HFFc6 (cell line): ENCODE results near the gene LMNA. TPM values are rescaled to one million over a fixed set of nuclear protein-coding genes. Genes with fewer than 3 reads are reported as not detected.

ENCODE experiments used
- DNase-seq: peaks from one replicate; pipeline ENCODE4 v3.0.0-alpha.2; 2018
- H3K27ac Mint-ChIP-seq: 2 replicates; pipeline ENCODE4 v1.8.0; 2020; ENCODE audit warnings: mild to moderate bottlenecking, mixed read lengths
- H3K27me3 Mint-ChIP-seq: 2 replicates; pipeline ENCODE4 v1.8.0; 2021; ENCODE audit warnings: mild to moderate bottlenecking, moderate library complexity, mixed read lengths; ENCODE audit not compliant: insufficient read depth
- H3K36me3 Mint-ChIP-seq: 2 replicates; pipeline ENCODE4 v1.8.0; 2021; ENCODE audit warnings: low read depth, mixed read lengths
- H3K4me1 Mint-ChIP-seq: 2 replicates; pipeline ENCODE4 v1.8.0; 2020; ENCODE audit warnings: low read depth, mixed read lengths
- H3K4me3 Mint-ChIP-seq: 2 replicates; pipeline ENCODE4 v1.8.0; 2020; ENCODE audit warnings: mild to moderate bottlenecking, moderate library complexity, mixed read lengths
- H3K9me3 Mint-ChIP-seq: 2 replicates; pipeline ENCODE4 v1.8.0; 2020; ENCODE audit warnings: mild to moderate bottlenecking, mixed read lengths
- total RNA-seq, 6 experiments: library from RNA; stranded (reverse); fragmentation: NEBNext Ultra II Directional; extraction: Animal tissue kit (Norgen Biotek cat#: 25700); gene quantifications; 2 replicates in 1 of 6; 3 replicates in 5 of 6; pipeline ENCODE4 v1.2.3, GENCODE V29; 2021
- TF ChIP-seq, protein P1 (sequence below): fragments of 200-600 bp; sonication (generic); IDR thresholded peaks from 2 replicates; pipeline ENCODE4 v1.5.0; 2021; ENCODE audit warnings: antibody characterized with exemption, mild to moderate bottlenecking

The LMNA gene
- total RNA-seq, 6 experiments from 2014 or later = 1,238 to 1,664 (median 1,535) TPM

DNA sequence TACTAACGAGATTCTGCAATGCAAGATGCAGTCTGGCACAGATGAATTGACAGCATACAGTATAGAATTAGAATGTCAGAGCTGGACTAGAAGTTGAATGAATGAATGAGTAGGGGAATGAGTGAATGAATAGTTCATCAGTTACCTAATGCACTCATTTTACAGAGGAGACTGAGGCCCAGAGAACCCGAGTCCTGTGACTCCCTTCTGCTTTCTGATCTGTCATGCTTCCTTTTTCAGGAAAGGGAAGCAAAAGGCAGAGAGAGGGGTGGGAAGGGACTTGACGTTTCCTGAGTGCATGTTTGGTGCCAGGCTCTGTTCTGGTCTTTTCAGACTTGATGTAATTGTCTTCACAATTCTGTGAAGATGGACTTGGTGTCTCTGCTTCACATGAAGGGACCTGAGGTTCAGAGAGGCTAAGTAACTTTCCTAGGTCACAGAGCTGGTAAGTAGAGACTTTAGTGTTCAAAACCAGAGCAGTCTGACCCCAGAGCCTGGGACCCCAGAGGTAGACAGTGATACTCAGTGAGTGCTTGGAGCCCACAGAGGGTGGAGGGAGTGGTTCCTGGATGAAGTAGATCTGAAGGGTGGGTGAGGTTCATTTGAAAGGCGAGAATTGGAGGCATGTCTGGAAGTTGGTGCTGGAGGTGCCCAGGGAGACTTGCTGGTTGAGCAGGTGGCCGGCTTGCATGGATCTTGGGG, 24.2 kb upstream of the LMNA start:
- Mint-ChIP-seq H3K27me3 (peaks cover 3% of the 10 kb centered on the region; the same call in 1 of the 2 replicates), H3K9me3 (no peaks in the 10 kb centered on the region), H3K4me3 (no peak overlapping the region), H3K36me3 (no peaks in the 10 kb centered on the region), H3K27ac (no peak overlapping the region), H3K4me1 (peaks cover 17% of the 10 kb centered on the region)
- TF ChIP-seq, protein P1, sequence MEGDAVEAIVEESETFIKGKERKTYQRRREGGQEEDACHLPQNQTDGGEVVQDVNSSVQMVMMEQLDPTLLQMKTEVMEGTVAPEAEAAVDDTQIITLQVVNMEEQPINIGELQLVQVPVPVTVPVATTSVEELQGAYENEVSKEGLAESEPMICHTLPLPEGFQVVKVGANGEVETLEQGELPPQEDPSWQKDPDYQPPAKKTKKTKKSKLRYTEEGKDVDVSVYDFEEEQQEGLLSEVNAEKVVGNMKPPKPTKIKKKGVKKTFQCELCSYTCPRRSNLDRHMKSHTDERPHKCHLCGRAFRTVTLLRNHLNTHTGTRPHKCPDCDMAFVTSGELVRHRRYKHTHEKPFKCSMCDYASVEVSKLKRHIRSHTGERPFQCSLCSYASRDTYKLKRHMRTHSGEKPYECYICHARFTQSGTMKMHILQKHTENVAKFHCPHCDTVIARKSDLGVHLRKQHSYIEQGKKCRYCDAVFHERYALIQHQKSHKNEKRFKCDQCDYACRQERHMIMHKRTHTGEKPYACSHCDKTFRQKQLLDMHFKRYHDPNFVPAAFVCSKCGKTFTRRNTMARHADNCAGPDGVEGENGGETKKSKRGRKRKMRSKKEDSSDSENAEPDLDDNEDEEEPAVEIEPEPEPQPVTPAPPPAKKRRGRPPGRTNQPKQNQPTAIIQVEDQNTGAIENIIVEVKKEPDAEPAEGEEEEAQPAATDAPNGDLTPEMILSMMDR = no peak
- DNase-seq = no peak

DNA sequence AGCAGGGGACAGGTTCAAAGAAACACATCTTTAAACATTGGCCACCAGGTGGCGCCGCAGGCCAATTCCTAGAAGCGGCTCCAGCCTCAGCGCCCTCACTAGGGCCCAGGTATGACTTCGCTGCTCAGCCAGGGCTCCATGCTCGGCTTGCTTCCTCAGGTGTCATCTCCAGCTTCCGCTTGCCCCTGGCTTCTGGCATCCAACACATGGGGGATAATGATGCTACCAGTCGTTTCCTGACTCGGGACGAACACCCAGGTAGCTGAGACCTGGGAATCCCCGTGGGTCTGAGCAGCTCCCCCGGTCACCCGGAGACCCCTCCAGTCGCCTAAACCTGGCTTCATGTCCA, 23.7 kb upstream of the LMNA start:
- TF ChIP-seq, protein P1 = peak; percentile 97
- peak; percentile 57 for DNase-seq
- peaks cover 20% of the 10 kb centered on the region for H3K4me1 Mint-ChIP-seq

DNA sequence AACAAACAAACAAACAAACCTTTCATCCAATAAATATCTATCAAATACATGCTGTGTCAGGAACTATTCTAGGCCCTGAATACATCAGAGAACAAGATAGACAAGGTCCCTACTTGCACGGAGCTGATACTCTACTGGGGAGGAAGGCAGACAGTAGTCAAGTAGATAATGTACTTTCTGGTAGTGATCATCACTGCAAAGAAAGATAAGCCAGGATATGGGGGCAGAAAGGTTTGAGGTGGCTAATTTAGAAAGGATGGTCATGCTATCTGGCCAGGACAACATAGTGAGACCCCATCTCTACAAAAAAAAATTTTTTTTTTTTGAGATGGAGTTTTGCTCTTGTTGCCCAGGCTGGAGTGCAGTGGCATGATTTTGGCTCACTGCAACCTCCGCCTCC, 22.9 kb upstream of the LMNA start:
- Mint-ChIP-seq H3K4me3 (no peak overlapping the region), H3K9me3 (no peaks in the 10 kb centered on the region), H3K27me3 (peaks cover 3% of the 10 kb centered on the region; the same call in 1 of the 2 replicates), H3K27ac (no peak overlapping the region), H3K4me1 (peaks cover 20% of the 10 kb centered on the region), H3K36me3 (no peaks in the 10 kb centered on the region; the same call in 1 of the 2 replicates)
- DNase-seq = no peak
- TF ChIP-seq, protein P1 = no peak

More for the DNA sequence above, 23.7 kb upstream of the LMNA start:
- Mint-ChIP-seq H3K36me3 (no peaks in the 10 kb centered on the region), H3K4me3 (no peak overlapping the region), H3K27me3 (peaks cover 3% of the 10 kb centered on the region; the same call in 1 of the 2 replicates), H3K9me3 (no peaks in the 10 kb centered on the region), H3K27ac (no peak overlapping the region)

DNA sequence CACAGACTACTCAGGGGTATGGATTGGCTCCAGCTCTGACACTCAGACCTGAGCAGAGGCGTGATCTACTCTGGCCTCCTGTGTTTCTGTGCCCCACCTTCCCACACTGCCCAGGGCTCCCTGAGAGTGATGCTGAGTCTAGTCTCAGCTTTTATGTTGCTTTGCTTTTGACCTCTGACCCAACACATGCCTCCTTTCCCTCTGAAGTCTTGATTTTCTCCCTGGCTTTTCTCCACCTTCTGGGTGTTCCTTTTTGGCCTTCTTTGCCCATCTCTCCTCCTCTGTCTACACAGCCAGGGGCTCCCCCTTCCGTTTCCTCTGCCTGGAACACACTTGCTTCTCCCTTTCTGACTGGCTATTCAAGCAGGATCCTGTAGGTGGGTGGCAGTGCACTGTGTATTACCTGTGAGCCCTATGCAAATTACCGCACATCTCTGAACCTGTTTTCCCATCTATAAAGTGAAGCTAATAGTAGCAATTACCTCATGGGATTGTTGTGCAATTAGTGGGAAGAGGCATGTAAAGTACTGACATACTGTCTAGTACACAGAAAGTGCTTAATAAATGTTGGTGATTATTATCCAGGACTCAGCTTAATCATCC, 18.5 kb upstream of the LMNA start:
- Mint-ChIP-seq H3K27me3 (peaks cover 6% of the 10 kb centered on the region), H3K27ac (peak overlapping the region; percentile 99), H3K4me1 (peaks cover 39% of the 10 kb centered on the region), H3K9me3 (no peaks in the 10 kb centered on the region), H3K4me3 (no peak overlapping the region), H3K36me3 (no peaks in the 10 kb centered on the region; the same call in 1 of the 2 replicates)
- no peak for DNase-seq
- TF ChIP-seq, protein P1 = no peak

DNA sequence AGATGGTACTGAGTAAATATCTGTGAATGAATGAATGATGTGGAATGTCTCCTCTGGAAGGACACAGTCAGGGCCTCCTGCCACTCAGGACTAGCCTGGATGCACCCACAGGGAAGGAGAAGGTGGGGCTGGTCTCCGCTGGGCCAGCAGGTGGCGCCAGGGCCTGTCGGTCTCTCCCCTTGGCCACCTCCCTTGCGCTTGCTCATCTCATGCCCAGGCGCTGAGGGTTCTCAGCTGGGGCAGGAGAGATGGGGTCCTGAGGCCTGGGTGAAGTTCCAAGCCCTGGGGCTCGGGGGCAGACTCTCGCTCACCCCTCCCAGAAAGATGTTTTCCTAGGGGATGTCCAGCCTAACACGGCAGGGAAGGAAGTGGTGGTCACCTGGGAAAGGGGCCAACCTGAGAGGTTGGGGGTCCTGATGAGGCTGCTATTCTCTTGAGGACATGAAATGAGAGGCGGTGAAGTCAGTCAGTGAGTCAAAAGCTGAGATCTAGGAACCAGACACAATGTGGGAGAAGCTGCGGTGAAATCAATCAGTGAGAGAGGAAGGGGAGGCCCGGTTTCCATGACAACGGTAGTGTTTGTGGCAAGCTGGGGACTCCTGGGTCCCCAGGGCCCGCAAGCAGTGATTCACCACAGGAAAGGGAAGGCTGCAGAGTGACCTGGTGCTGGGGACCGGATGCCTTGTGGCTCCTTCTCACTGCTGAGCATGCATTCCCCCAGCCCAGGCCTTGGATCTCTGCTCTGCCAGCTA, 17.7 kb upstream of the LMNA start:
- H3K9me3 Mint-ChIP-seq = no peaks in the 10 kb centered on the region
- peak; percentile 80 for DNase-seq
- H3K27me3 Mint-ChIP-seq = peaks cover 6% of the 10 kb centered on the region
- H3K4me1 Mint-ChIP-seq = peaks cover 47% of the 10 kb centered on the region
- no peaks in the 10 kb centered on the region; the same call in 1 of the 2 replicates for H3K36me3 Mint-ChIP-seq
- TF ChIP-seq, protein P1 = peak; percentile 98
- H3K27ac Mint-ChIP-seq = peak overlapping the region; percentile 99
- H3K4me3 Mint-ChIP-seq = peak overlapping the region; percentile 77
